DOHH2 (cell line): ENCODE measurements around the gene SELENON.

Experiments used
- H3F3A ChIP-seq: fragments of 200-600 bp; sonication (generic), shearing (Covaris generic); 2 replicates; pipeline ENCODE4 v1.6.0; 2016; ENCODE audit warnings: antibody characterized with exemption, mild to moderate bottlenecking; ENCODE audit not compliant: control insufficient read depth, insufficient read depth
- H3K27ac ChIP-seq: fragments of 200-600 bp; sonication (generic); 2 replicates; pipeline ENCODE4 v1.5.1; 2014; ENCODE audit warnings: low read depth, mild to moderate bottlenecking, low read length, moderate library complexity
- H3K27me3 ChIP-seq: fragments of 200-600 bp; sonication (generic); 2 replicates; pipeline ENCODE4 v1.6.1; 2014; ENCODE audit warnings: mild to moderate bottlenecking, low read length, mixed read lengths; ENCODE audit not compliant: control insufficient read depth
- H3K36me3 ChIP-seq: fragments of 200-600 bp; sonication (generic); 2 replicates; pipeline ENCODE4 v1.6.1; 2014; ENCODE audit warnings: mild to moderate bottlenecking, low read length, moderate library complexity, mixed read lengths; ENCODE audit not compliant: control insufficient read depth
- H3K4me1 ChIP-seq: fragments of 200-600 bp; sonication (generic); 2 replicates; pipeline ENCODE4 v1.6.1; 2014; ENCODE audit warnings: mild to moderate bottlenecking, low read length, mixed read lengths; ENCODE audit not compliant: control insufficient read depth
- H3K4me2 ChIP-seq: fragments of 200-600 bp; sonication (generic); 2 replicates; pipeline ENCODE4 v1.6.0; 2014; ENCODE audit warnings: mild to moderate bottlenecking, low read length, moderate library complexity
- H3K4me3 ChIP-seq: fragments of 200-600 bp; sonication (generic); 2 replicates; pipeline ENCODE4 v1.5.1; 2014; ENCODE audit warnings: mild to moderate bottlenecking, low read length, mixed read lengths
- H3K79me2 ChIP-seq: fragments of 200-600 bp; sonication (generic); 2 replicates; pipeline ENCODE4 v1.6.1; 2014; ENCODE audit warnings: mild to moderate bottlenecking, low read length, mixed read lengths; ENCODE audit not compliant: control insufficient read depth
- H3K9me2 ChIP-seq: fragments of 200-600 bp; sonication (generic); replicated peaks from 2 replicates; pipeline ENCODE4 v1.6.1; 2014; ENCODE audit warnings: mild to moderate bottlenecking, low read length, mixed read lengths; ENCODE audit not compliant: control insufficient read depth
- H3K9me3 ChIP-seq: fragments of 200-600 bp; sonication (generic); 2 replicates; pipeline ENCODE4 v1.6.1; 2014; ENCODE audit warnings: antibody characterized with exemption, low read length, mixed read lengths; ENCODE audit not compliant: control insufficient read depth, insufficient read depth
- H4K20me1 ChIP-seq: fragments of 200-600 bp; sonication (generic); 2 replicates; pipeline ENCODE4 v1.6.0; 2014; ENCODE audit warnings: low read depth, mild to moderate bottlenecking, antibody characterized with exemption, low read length, moderate library complexity; ENCODE audit not compliant: control insufficient read depth, insufficient read depth
- EZH2phosphoT487 ChIP-seq: fragments of 200-600 bp; sonication (generic); IDR thresholded peaks from 2 replicates; pipeline ENCODE4 v1.6.1; 2017; ENCODE audit warnings: borderline replicate concordance, mild to moderate bottlenecking, antibody characterized with exemption, low read length, moderate library complexity, mixed read lengths
- TF ChIP-seq, protein P1 (sequence below): fragments of 200-600 bp; sonication (generic); IDR thresholded peaks from one replicate; pipeline ENCODE4 v1.5.1; 2014; ENCODE audit warnings: antibody characterized with exemption, mild to moderate bottlenecking, low read depth, low read length; ENCODE audit not compliant: poor library complexity, severe bottlenecking

Gene SELENON

GRCh38 chr1:25797939-25798338, 2.1 kb upstream of the SELENON start:
- Histone ChIP-seq H3K4me3 (no peak overlapping the region), H3K4me2 (no peak overlapping the region), H3K79me2 (no peaks in the 10 kb centered on the region), H3K27me3 (peaks cover 8% of the 10 kb centered on the region), H3K9me2 (no peaks in the 10 kb centered on the region), H3F3A (peaks cover 4% of the 10 kb centered on the region; the same call in 1 of the 2 replicates), H3K9me3 (no peaks in the 10 kb centered on the region), H4K20me1 (0 out of 2 replicates have a peak, but pooled peaks cover 3% of the 10 kb centered on the region), H3K27ac (no peak overlapping the region), H3K4me1 (peaks cover 37% of the 10 kb centered on the region), H3K36me3 (no peaks in the 10 kb centered on the region)
- no peak for TF ChIP-seq EZH2phosphoT487
- TF ChIP-seq, protein P1, sequence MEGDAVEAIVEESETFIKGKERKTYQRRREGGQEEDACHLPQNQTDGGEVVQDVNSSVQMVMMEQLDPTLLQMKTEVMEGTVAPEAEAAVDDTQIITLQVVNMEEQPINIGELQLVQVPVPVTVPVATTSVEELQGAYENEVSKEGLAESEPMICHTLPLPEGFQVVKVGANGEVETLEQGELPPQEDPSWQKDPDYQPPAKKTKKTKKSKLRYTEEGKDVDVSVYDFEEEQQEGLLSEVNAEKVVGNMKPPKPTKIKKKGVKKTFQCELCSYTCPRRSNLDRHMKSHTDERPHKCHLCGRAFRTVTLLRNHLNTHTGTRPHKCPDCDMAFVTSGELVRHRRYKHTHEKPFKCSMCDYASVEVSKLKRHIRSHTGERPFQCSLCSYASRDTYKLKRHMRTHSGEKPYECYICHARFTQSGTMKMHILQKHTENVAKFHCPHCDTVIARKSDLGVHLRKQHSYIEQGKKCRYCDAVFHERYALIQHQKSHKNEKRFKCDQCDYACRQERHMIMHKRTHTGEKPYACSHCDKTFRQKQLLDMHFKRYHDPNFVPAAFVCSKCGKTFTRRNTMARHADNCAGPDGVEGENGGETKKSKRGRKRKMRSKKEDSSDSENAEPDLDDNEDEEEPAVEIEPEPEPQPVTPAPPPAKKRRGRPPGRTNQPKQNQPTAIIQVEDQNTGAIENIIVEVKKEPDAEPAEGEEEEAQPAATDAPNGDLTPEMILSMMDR, result peak; percentile 85

- H3K9me3 ChIP-seq, result no peaks in the 10 kb centered on the region
- H3K79me2 ChIP-seq, result no peaks in the 10 kb centered on the region
- peaks cover 5% of the 10 kb centered on the region for H3K27me3 ChIP-seq
- H3K4me1 ChIP-seq, result peaks cover 44% of the 10 kb centered on the region
- H3K9me2 ChIP-seq, result no peaks in the 10 kb centered on the region
- no peak overlapping the region for H3K4me2 ChIP-seq
- H4K20me1 ChIP-seq, result 0 out of 2 replicates have a peak, but pooled peaks cover 3% of the 10 kb centered on the region
- no peak overlapping the region for H3K4me3 ChIP-seq
- H3F3A ChIP-seq, result peaks cover 4% of the 10 kb centered on the region; the same call in 1 of the 2 replicates
- no peaks in the 10 kb centered on the region for H3K36me3 ChIP-seq
- H3K27ac ChIP-seq, result no peak overlapping the region
- no peak for TF ChIP-seq EZH2phosphoT487
- TF ChIP-seq, protein P1, result no peak
Observed at GRCh38 chr1:25798666-25799351, 1.2 kb upstream of the SELENON start.

GRCh38 chr1:25799352-25799934, 550 bp upstream of the SELENON start:
- Histone ChIP-seq H3K79me2 (no peaks in the 10 kb centered on the region), H3K36me3 (no peaks in the 10 kb centered on the region), H3K9me3 (no peaks in the 10 kb centered on the region), H3K27ac (no peak overlapping the region), H4K20me1 (0 out of 2 replicates have a peak, but pooled peaks cover 3% of the 10 kb centered on the region), H3K27me3 (peaks cover 5% of the 10 kb centered on the region), H3K4me2 (peak overlapping the region; percentile 65), H3K4me1 (peaks cover 44% of the 10 kb centered on the region), H3K4me3 (peak overlapping the region; percentile 61), H3F3A (peaks cover 4% of the 10 kb centered on the region; the same call in 1 of the 2 replicates), H3K9me2 (no peaks in the 10 kb centered on the region)
- TF ChIP-seq EZH2phosphoT487, result no peak
- TF ChIP-seq, protein P1, result no peak
